ENCODE data around the gene NPEPL1. TPM values are rescaled to one million over a fixed set of nuclear protein-coding genes. Genes with fewer than 3 reads are reported as not detected.

Gene NPEPL1
- total and polyA plus RNA-seq, 2 donors (not counting 3 experiments of a cell fraction or from before 2014, with no cell fraction given) = 22.5 to 40.8 TPM

DNA sequence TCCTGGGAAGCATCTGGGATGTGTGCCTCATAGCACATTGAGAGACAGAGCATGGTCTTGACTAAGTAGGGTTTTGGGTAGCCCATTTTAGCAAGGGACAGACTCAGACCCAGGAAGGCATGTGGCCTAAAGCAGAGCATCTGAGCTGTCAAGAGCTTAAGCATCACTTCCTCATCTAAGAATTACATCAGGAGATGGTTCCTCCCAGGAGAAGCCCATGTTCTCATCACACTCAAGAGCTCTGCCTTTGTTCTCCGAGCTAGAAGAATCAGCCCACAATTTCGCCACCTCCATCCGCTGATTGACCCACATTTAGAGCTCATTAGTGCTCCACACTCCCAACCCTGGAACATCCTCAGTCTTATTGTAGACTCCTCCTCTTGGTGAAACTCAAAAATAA is 68.3 kb downstream of the NPEPL1 start:
- no peaks in the 10 kb centered on the region for H3K9me3 ChIP-seq (replicated peaks; ENCODE audit: control insufficient read depth, insufficient read depth, low read length)
- H3K9ac ChIP-seq (replicated peaks; ENCODE audit: extremely low read depth, insufficient read depth, low read length) = no peak overlapping the region
- dilution Hi-C loops (cut with MboI; ENCODE audit: extremely low pct_ligation_motif_present, low sequenced_read_pairs) = no loop called here
- H3K4me3 ChIP-seq (replicated peaks in 1 of 3; ENCODE audit: insufficient read depth in 1 of 3, low read depth in 1 of 3, low read length in 3 of 3) = no peak overlapping the region
- no peak overlapping the region for H3K4me2 ChIP-seq (ENCODE audit: insufficient read depth, low read length)
- no peaks in the 10 kb centered on the region for H3K79me2 ChIP-seq (ENCODE audit: control insufficient read depth, insufficient read depth, low read length)
- DNase-seq (ENCODE audit: low read depth, low spot score) (no peak), FAIRE-seq (no peak)
- ChIA-PET POLR2A (no interaction called here), CTCF (no interaction called here)
- no peaks in the 10 kb centered on the region for H3K9me1 ChIP-seq (replicated peaks; ENCODE audit: control insufficient read depth, extremely low read depth, insufficient read depth, low read length)
- no peaks in the 10 kb centered on the region for H3K27me3 ChIP-seq (ENCODE audit: control insufficient read depth in 2 of 2, insufficient read depth in 2 of 2, low read length in 2 of 2)
- H4K20me1 ChIP-seq (replicated peaks; ENCODE audit: control insufficient read depth, extremely low read depth, insufficient read depth, low read length) = no peaks in the 10 kb centered on the region
- no peaks in the 10 kb centered on the region for H3K4me1 ChIP-seq (ENCODE audit: control insufficient read depth, extremely low read depth, insufficient read depth, low read length)
- H3K27ac ChIP-seq (ENCODE audit: insufficient read depth, low read depth, low read length) = no peak overlapping the region
- no peaks in the 10 kb centered on the region for H3K36me3 ChIP-seq (ENCODE audit: control insufficient read depth in 2 of 2, extremely low read depth in 1 of 2, insufficient read depth in 2 of 2, low read length in 2 of 2)
- H2AFZ ChIP-seq (ENCODE audit: low read depth, low read length) = no peak overlapping the region
- intact Hi-C loops (cut with micrococcal nuclease) = no loop called here
- TF ChIP-seq POLR2AphosphoS5 (IDR thresholded peaks at IDR 0.05; ENCODE audit: insufficient read depth, low read depth, low read length) (no peak), GATA2 (IDR thresholded peaks at IDR 0.05; ENCODE audit: insufficient read depth, insufficient read length, low read depth, low read length) (no peak), MYC (IDR thresholded peaks at IDR 0.05; ENCODE audit: low read depth, low read length) (no peak), FOS (IDR thresholded peaks at IDR 0.05; ENCODE audit: borderline replicate concordance, insufficient read depth, low read length) (no peak), JUN (IDR thresholded peaks at IDR 0.05; ENCODE audit: borderline replicate concordance, insufficient read depth, insufficient read length, low read depth) (no peak), EZH2 (IDR thresholded peaks at IDR 0.05; ENCODE audit: borderline replicate concordance, low read depth, low read length, severe bottlenecking) (no peak), POLR2A (IDR thresholded peaks at IDR 0.05; ENCODE audit: low read depth, low read length) (no peak)
- TF ChIP-seq, protein P1, sequence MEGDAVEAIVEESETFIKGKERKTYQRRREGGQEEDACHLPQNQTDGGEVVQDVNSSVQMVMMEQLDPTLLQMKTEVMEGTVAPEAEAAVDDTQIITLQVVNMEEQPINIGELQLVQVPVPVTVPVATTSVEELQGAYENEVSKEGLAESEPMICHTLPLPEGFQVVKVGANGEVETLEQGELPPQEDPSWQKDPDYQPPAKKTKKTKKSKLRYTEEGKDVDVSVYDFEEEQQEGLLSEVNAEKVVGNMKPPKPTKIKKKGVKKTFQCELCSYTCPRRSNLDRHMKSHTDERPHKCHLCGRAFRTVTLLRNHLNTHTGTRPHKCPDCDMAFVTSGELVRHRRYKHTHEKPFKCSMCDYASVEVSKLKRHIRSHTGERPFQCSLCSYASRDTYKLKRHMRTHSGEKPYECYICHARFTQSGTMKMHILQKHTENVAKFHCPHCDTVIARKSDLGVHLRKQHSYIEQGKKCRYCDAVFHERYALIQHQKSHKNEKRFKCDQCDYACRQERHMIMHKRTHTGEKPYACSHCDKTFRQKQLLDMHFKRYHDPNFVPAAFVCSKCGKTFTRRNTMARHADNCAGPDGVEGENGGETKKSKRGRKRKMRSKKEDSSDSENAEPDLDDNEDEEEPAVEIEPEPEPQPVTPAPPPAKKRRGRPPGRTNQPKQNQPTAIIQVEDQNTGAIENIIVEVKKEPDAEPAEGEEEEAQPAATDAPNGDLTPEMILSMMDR (IDR thresholded peaks at IDR 0.05; ENCODE audit: extremely low read depth in 1 of 2, insufficient read depth in 1 of 2, low read depth in 1 of 2, low read length in 2 of 2) = no peak
- TF ChIP-seq, protein P2, sequence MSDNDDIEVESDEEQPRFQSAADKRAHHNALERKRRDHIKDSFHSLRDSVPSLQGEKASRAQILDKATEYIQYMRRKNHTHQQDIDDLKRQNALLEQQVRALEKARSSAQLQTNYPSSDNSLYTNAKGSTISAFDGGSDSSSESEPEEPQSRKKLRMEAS (IDR thresholded peaks at IDR 0.05; ENCODE audit: insufficient read depth, insufficient read length) = no peak
- no TSS peak for BruUV-seq (replicated peaks)

All from endothelial cell of umbilical vein (primary cell).